ENCODE results near the gene TTC7B.

TTC7B gene

DNA sequence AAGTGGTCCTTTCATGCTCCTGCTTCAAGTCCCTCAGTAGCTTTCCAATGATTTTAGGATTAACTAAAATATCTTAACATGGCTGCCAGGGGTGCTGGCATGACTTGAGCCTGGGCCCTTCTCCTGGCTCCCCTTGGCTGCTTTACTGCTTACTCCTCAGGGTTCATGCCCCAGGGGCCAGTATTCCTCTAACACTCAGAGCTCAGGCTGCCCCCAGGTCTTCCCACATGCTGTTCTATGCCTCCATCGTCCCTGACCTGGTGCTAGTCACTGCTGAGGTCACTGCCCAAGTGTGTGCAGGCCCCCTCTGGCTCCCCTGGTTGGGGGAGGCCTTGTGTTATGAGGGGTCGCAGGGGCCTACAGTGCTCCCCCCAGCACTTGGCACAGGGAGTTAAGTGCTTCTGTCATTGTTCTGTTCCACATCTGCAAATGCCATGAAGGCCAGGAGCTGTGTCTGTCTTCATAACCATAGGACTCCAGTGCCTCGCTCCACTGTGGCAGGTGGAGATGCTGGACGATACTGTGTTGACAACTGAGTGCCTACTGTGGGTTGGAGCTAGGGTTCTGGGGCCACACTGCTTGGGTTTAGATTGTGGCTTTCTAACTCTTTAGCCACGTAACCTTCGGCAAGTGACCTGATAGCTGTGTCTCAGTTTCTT is 228.8 kb downstream of the TTC7B start:
- no peak overlapping the region for H3K27ac ChIP-seq
- TF ChIP-seq, protein P1, sequence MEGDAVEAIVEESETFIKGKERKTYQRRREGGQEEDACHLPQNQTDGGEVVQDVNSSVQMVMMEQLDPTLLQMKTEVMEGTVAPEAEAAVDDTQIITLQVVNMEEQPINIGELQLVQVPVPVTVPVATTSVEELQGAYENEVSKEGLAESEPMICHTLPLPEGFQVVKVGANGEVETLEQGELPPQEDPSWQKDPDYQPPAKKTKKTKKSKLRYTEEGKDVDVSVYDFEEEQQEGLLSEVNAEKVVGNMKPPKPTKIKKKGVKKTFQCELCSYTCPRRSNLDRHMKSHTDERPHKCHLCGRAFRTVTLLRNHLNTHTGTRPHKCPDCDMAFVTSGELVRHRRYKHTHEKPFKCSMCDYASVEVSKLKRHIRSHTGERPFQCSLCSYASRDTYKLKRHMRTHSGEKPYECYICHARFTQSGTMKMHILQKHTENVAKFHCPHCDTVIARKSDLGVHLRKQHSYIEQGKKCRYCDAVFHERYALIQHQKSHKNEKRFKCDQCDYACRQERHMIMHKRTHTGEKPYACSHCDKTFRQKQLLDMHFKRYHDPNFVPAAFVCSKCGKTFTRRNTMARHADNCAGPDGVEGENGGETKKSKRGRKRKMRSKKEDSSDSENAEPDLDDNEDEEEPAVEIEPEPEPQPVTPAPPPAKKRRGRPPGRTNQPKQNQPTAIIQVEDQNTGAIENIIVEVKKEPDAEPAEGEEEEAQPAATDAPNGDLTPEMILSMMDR (conservative IDR thresholded peaks at IDR 0.05) = no peak

DNA sequence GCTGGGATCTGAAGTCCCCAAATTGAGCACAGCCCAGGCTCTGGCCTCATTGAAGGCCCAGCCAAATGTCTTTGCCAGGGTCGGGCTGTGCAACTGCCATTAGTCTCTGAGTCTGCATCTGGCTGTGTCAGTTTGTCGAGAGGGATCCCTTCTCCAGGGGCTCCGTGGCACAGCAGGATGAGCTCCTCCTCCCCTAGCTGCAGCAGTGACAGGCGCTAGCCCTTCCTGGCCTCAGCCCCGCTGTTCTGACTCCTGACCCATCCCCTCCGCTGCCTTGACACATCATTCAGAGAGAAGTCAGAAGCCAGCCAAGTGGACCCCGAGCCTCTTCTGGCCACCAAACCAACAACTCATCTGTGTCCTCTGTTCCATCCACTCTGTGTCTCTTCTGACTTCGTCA is 231.1 kb downstream of the TTC7B start:
- TF ChIP-seq, protein P1 (conservative IDR thresholded peaks at IDR 0.05) = no peak
- no peak overlapping the region for H3K27ac ChIP-seq

DNA sequence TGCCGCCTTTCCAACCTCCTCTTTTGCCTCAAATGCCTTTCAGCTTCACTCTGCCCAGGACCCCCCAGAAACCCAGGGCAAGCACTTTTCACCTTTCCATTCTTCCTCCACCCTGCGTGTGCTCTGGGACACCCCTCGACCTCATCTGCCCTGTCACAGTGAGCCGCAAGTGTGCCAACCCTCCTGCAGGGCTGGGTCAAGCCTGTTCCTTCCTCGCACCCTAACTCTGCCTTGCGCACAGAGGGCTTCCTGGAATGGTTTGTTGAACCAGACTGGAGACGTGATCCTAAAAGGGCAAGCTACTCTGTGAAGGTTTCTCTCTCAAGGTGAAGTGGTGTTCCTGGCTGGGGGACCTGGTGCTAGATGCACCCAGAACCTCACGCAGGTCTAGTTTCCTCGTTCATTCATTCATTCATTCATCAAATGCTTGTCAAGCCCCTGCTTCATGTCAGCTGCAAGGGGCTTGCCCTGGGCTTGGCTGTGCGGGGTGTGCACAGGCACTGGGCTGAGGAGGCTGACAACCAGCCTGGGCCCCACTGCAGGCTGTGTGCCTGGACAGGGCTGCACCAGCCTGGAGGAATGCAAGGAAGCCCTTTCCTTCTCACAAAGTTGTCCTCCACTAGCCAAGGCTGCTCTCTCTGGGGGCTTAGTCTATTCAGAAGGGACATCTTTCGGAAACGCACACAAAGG is 232.2 kb downstream of the TTC7B start:
- H3K27ac ChIP-seq = no peak overlapping the region
- TF ChIP-seq, protein P1 (conservative IDR thresholded peaks at IDR 0.05) = no peak

DNA sequence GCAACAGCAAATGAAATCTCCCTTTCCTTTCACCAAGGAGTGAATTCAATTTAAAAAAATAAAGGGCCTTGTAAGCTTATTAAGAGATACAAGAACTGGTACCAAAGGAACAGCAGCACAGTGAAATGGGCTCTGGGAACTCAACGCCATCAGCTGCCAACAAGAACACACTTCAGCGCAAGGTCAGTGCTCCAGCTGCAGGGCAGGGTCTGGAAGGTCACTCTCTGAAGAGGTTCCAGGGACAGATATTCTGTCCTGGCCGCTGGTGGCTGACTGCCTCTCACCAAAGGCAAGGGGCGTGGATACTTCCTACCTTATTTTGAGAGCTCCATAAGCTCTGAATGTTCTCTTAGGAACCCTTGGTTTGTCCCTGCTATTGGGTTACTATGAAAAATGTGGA is 232.8 kb downstream of the TTC7B start:
- no peak overlapping the region for H3K27ac ChIP-seq
- TF ChIP-seq, protein P1 (conservative IDR thresholded peaks at IDR 0.05) = no peak

DNA sequence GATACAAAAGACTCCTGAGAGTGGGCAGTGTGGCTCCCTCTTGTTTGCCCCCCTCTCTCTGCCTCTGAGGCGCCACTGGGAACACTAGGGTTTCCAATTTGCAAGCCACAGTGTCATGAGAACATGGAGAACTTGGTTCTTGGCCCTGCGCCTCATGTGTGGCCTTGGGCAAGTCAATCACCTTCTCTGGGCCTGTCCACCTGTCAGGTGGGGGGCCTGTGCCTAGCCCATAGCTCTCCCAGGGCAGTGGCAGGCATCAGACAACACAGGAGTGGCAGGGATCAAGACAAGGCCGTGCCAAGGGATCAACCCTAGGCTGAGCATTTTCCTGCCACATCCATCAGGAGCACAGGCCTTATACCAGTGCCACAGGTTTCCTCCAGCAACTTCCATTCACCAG is 234.1 kb downstream of the TTC7B start:
- H3K27ac ChIP-seq = no peak overlapping the region
- TF ChIP-seq, protein P1 (conservative IDR thresholded peaks at IDR 0.05) = no peak

DNA sequence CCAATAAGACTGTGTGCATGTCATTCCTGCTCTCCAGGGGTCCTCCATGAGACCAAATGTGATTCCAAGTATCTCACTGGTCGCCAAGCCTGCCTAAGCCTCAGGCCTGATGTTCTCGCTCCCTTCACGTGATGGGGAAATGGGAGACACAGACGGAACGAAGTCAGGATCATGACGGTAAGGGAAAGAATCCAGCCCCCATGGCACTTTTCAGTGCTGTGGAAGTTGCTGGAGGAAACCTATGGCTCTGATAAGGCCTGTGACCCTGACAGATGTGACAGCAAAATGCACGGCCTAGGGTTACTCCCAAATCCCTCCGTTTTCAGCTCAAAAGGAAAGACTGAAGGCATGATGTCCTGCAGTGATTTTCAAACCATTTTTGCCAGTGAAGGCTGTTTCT is 234.5 kb downstream of the TTC7B start:
- TF ChIP-seq, protein P1 (conservative IDR thresholded peaks at IDR 0.05) = no peak
- no peak overlapping the region for H3K27ac ChIP-seq

DNA sequence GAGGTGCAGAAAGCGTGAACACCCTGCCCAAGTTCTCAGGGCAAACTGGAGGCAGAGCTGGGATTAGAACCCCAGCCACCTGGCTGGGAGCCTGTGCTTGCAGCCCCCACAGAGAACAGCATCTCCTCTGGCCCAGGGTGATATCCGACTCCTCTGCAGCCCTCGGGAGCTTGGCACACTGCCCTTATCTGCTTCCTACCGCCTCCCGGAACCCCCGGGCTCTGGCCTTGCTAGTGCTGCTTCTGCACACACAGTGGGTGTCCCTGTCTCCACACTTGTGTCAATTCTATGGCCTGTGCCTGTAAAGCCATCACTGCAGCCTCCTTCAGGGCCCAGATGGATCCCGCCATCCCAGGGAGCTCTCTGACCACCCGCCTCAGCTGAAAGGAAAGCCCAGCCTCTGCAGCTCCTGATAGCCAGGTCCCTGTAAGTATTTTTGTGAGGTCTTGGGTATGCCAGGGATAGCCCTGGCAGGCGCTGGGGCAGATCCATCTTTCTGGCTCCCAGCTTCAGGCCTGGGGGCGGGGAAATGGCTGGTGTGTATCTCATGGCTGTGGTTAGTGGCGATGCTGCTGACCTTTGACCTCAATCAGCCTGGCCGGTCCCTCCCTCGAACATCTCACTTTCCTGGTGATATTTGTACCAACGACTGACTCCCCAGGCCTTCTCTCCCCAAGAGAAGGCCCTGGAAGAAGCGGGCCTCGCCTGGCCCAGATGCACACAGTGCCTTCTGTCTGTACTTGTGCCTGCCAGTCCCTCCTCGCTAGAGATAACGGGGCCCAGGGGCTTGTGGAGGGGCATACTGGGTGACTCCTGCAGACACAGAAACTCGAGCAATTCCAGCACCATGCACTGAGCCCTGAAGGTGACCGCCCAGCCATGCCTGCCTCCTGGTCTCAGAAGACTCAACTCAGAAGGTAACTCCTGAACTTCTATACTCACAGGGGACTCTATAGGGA is 235.6 kb downstream of the TTC7B start:
- TF ChIP-seq, protein P1 (conservative IDR thresholded peaks at IDR 0.05) = no peak

More for the DNA sequence above, 235.6 kb downstream of the TTC7B start:
- no peak overlapping the region for H3K27ac ChIP-seq
